ENCODE measurements around the gene GALNTL6.

Gene GALNTL6

GRCh38 chr4:172207886-172208285 lies 394.7 kb downstream of the GALNTL6 start:
- H3K36me3 Mint-ChIP-seq (ENCODE audit: low read depth) = no peaks in the 10 kb centered on the region
- H3K27me3 Mint-ChIP-seq = no peaks in the 10 kb centered on the region
- no peaks in the 10 kb centered on the region for H3K4me1 Mint-ChIP-seq
- no peak for DNase-seq
- ATAC-seq = no peak
- H3K4me3 Mint-ChIP-seq = no peak overlapping the region
- no peak overlapping the region for H3K27ac Mint-ChIP-seq
- peaks cover 5% of the 10 kb centered on the region for H3K9me3 Mint-ChIP-seq

GRCh38 chr4:172220679-172221078 lies 407.5 kb downstream of the GALNTL6 start:
- Mint-ChIP-seq H3K27ac (no peak overlapping the region), H3K9me3 (peaks cover 8% of the 10 kb centered on the region), H3K4me1 (no peaks in the 10 kb centered on the region), H3K36me3 (ENCODE audit: low read depth) (no peaks in the 10 kb centered on the region), H3K4me3 (no peak overlapping the region), H3K27me3 (no peaks in the 10 kb centered on the region)
- ATAC-seq (no peak), DNase-seq (no peak)

- ATAC-seq = no peak
- H3K27me3 Mint-ChIP-seq = no peaks in the 10 kb centered on the region
- no peaks in the 10 kb centered on the region for H3K4me1 Mint-ChIP-seq
- no peak overlapping the region for H3K27ac Mint-ChIP-seq
- H3K9me3 Mint-ChIP-seq = no peaks in the 10 kb centered on the region
- H3K36me3 Mint-ChIP-seq (ENCODE audit: low read depth) = no peaks in the 10 kb centered on the region
- no peak overlapping the region for H3K4me3 Mint-ChIP-seq
- no peak for DNase-seq
These were observed 412.3 kb downstream of the GALNTL6 start for GRCh38 chr4:172225457-172225856.

GRCh38 chr4:172232966-172233365 lies 419.8 kb downstream of the GALNTL6 start:
- Mint-ChIP-seq H3K4me1 (no peaks in the 10 kb centered on the region), H3K4me3 (no peak overlapping the region), H3K27ac (no peak overlapping the region), H3K36me3 (ENCODE audit: low read depth) (no peaks in the 10 kb centered on the region), H3K9me3 (no peaks in the 10 kb centered on the region), H3K27me3 (no peaks in the 10 kb centered on the region)
- DNase-seq (no peak), ATAC-seq (no peak)

GRCh38 chr4:172243551-172243950 lies 430.3 kb downstream of the GALNTL6 start:
- no peak for DNase-seq
- H3K9me3 Mint-ChIP-seq = peaks cover 8% of the 10 kb centered on the region
- no peaks in the 10 kb centered on the region for H3K27me3 Mint-ChIP-seq
- no peak overlapping the region for H3K4me3 Mint-ChIP-seq
- no peak overlapping the region for H3K27ac Mint-ChIP-seq
- no peaks in the 10 kb centered on the region for H3K4me1 Mint-ChIP-seq
- no peak for ATAC-seq
- no peaks in the 10 kb centered on the region for H3K36me3 Mint-ChIP-seq (ENCODE audit: low read depth)

- Mint-ChIP-seq H3K36me3 (ENCODE audit: low read depth) (no peaks in the 10 kb centered on the region), H3K9me3 (peaks cover 8% of the 10 kb centered on the region), H3K27ac (no peak overlapping the region), H3K4me3 (no peak overlapping the region), H3K27me3 (no peaks in the 10 kb centered on the region), H3K4me1 (no peaks in the 10 kb centered on the region)
- ATAC-seq = no peak
- no peak for DNase-seq
These were observed 432.3 kb downstream of the GALNTL6 start for GRCh38 chr4:172245516-172245915.

GRCh38 chr4:172253409-172253808 lies 440.2 kb downstream of the GALNTL6 start:
- Mint-ChIP-seq H3K36me3 (ENCODE audit: low read depth) (no peaks in the 10 kb centered on the region), H3K27ac (no peak overlapping the region), H3K4me1 (no peaks in the 10 kb centered on the region), H3K9me3 (peaks cover 4% of the 10 kb centered on the region), H3K27me3 (no peaks in the 10 kb centered on the region), H3K4me3 (no peak overlapping the region)
- DNase-seq = no peak
- no peak for ATAC-seq

GRCh38 chr4:172256820-172257219 lies 443.6 kb downstream of the GALNTL6 start:
- no peak for ATAC-seq
- Mint-ChIP-seq H3K27ac (no peak overlapping the region), H3K27me3 (no peaks in the 10 kb centered on the region), H3K9me3 (peaks cover 15% of the 10 kb centered on the region), H3K4me1 (no peaks in the 10 kb centered on the region), H3K4me3 (no peak overlapping the region), H3K36me3 (ENCODE audit: low read depth) (no peaks in the 10 kb centered on the region)
- DNase-seq = no peak

GRCh38 chr4:172270397-172270796 lies 457.2 kb downstream of the GALNTL6 start:
- Mint-ChIP-seq H3K27me3 (no peaks in the 10 kb centered on the region), H3K4me1 (no peaks in the 10 kb centered on the region), H3K36me3 (ENCODE audit: low read depth) (no peaks in the 10 kb centered on the region), H3K27ac (no peak overlapping the region), H3K9me3 (no peaks in the 10 kb centered on the region), H3K4me3 (no peak overlapping the region)
- no peak for DNase-seq
- no peak for ATAC-seq

- ATAC-seq (no peak), DNase-seq (no peak)
- no peaks in the 10 kb centered on the region for H3K36me3 Mint-ChIP-seq (ENCODE audit: low read depth)
- H3K27ac Mint-ChIP-seq = no peak overlapping the region
- no peak overlapping the region for H3K4me3 Mint-ChIP-seq
- no peaks in the 10 kb centered on the region for H3K27me3 Mint-ChIP-seq
- peaks cover 4% of the 10 kb centered on the region for H3K9me3 Mint-ChIP-seq
- H3K4me1 Mint-ChIP-seq = no peaks in the 10 kb centered on the region
These were observed 473.9 kb downstream of the GALNTL6 start for GRCh38 chr4:172287117-172287516.

GRCh38 chr4:172305698-172306097 lies 492.5 kb downstream of the GALNTL6 start:
- Mint-ChIP-seq H3K27me3 (no peaks in the 10 kb centered on the region), H3K36me3 (ENCODE audit: low read depth) (no peaks in the 10 kb centered on the region), H3K27ac (no peak overlapping the region), H3K4me3 (no peak overlapping the region), H3K4me1 (no peaks in the 10 kb centered on the region), H3K9me3 (peaks cover 15% of the 10 kb centered on the region)
- no peak for DNase-seq
- no peak for ATAC-seq

GRCh38 chr4:172308078-172308477 lies 494.9 kb downstream of the GALNTL6 start:
- Mint-ChIP-seq H3K4me3 (no peak overlapping the region), H3K27ac (no peak overlapping the region), H3K4me1 (no peaks in the 10 kb centered on the region), H3K27me3 (no peaks in the 10 kb centered on the region), H3K9me3 (peaks cover 11% of the 10 kb centered on the region), H3K36me3 (ENCODE audit: low read depth) (no peaks in the 10 kb centered on the region)
- ATAC-seq (no peak), DNase-seq (no peak)

GRCh38 chr4:172311682-172312081 lies 498.5 kb downstream of the GALNTL6 start:
- H3K36me3 Mint-ChIP-seq (ENCODE audit: low read depth) = no peaks in the 10 kb centered on the region
- H3K4me3 Mint-ChIP-seq = no peak overlapping the region
- no peak for ATAC-seq
- no peaks in the 10 kb centered on the region for H3K27me3 Mint-ChIP-seq
- H3K4me1 Mint-ChIP-seq = no peaks in the 10 kb centered on the region
- H3K27ac Mint-ChIP-seq = no peak overlapping the region
- no peak for DNase-seq
- peaks cover 5% of the 10 kb centered on the region for H3K9me3 Mint-ChIP-seq

- no peaks in the 10 kb centered on the region for H3K27me3 Mint-ChIP-seq
- DNase-seq (no peak), ATAC-seq (no peak)
- no peaks in the 10 kb centered on the region for H3K4me1 Mint-ChIP-seq
- H3K9me3 Mint-ChIP-seq = no peaks in the 10 kb centered on the region
- H3K27ac Mint-ChIP-seq = no peak overlapping the region
- H3K4me3 Mint-ChIP-seq = no peak overlapping the region
- H3K36me3 Mint-ChIP-seq (ENCODE audit: low read depth) = no peaks in the 10 kb centered on the region
These were observed 510.1 kb downstream of the GALNTL6 start for GRCh38 chr4:172323288-172323687.

GRCh38 chr4:172344308-172344938 lies 531.2 kb downstream of the GALNTL6 start:
- Mint-ChIP-seq H3K4me3 (no peak overlapping the region), H3K4me1 (no peaks in the 10 kb centered on the region), H3K27ac (no peak overlapping the region), H3K9me3 (peaks cover 3% of the 10 kb centered on the region), H3K36me3 (ENCODE audit: low read depth) (no peaks in the 10 kb centered on the region), H3K27me3 (no peaks in the 10 kb centered on the region)
- ATAC-seq = no peak
- no peak for DNase-seq

- Mint-ChIP-seq H3K9me3 (peaks cover 3% of the 10 kb centered on the region), H3K4me3 (no peak overlapping the region), H3K27ac (no peak overlapping the region), H3K27me3 (no peaks in the 10 kb centered on the region), H3K36me3 (ENCODE audit: low read depth) (no peaks in the 10 kb centered on the region), H3K4me1 (no peaks in the 10 kb centered on the region)
- DNase-seq = no peak
- no peak for ATAC-seq
These were observed 535.2 kb downstream of the GALNTL6 start for GRCh38 chr4:172348426-172348825.
